Pons (tissue), 1 donor: ENCODE measurements around the gene SLC4A2.

Source experiments
- DNase-seq: peaks from one replicate; pipeline ENCODE4 v3.0.0-alpha.2; 2016; ENCODE audit warnings: low spot score

Gene SLC4A2

GRCh38 chr7:151095123-151095797, 35.9 kb downstream of the SLC4A2 start:
- DNase-seq: no peak

- no peak for DNase-seq
Measured at GRCh38 chr7:151095828-151096475, 36.6 kb downstream of the SLC4A2 start.

GRCh38 chr7:151099486-151100211, 40.3 kb downstream of the SLC4A2 start:
- DNase-seq: no peak

- DNase-seq: no peak
Measured at GRCh38 chr7:151100921-151101320, 41.5 kb downstream of the SLC4A2 start.

GRCh38 chr7:151101621-151102396, 42.4 kb downstream of the SLC4A2 start:
- DNase-seq: no peak

- DNase-seq: no peak
Measured at GRCh38 chr7:151102991-151103390, 43.6 kb downstream of the SLC4A2 start.

GRCh38 chr7:151103973-151104372, 44.6 kb downstream of the SLC4A2 start:
- DNase-seq: no peak

- no peak for DNase-seq
Measured at GRCh38 chr7:151104411-151105235, 45.2 kb downstream of the SLC4A2 start.

GRCh38 chr7:151107882-151108281, 48.5 kb downstream of the SLC4A2 start:
- DNase-seq: no peak

- DNase-seq: no peak
Measured at GRCh38 chr7:151109094-151110048, 50.0 kb downstream of the SLC4A2 start.

- DNase-seq: no peak
Measured at GRCh38 chr7:151110236-151110940, 51.0 kb downstream of the SLC4A2 start.

GRCh38 chr7:151110941-151111645, 51.7 kb downstream of the SLC4A2 start:
- DNase-seq: peak; percentile 70

GRCh38 chr7:151113344-151114150, 54.2 kb downstream of the SLC4A2 start:
- peak; percentile 37 for DNase-seq

GRCh38 chr7:151114151-151115090, 55.0 kb downstream of the SLC4A2 start:
- no peak for DNase-seq

- DNase-seq: no peak
Measured at GRCh38 chr7:151115121-151115835, 55.9 kb downstream of the SLC4A2 start.

- no peak for DNase-seq
Measured at GRCh38 chr7:151115836-151116418, 56.5 kb downstream of the SLC4A2 start.
